HG03521 (cell line): Measurements from ENCODE around the gene KLK4.
"Not testable (repeated sequence)": the region's sequence is repeated elsewhere in the genome, so short reads cannot be mapped to it uniquely, and the experiment has no call there.

Source experiments
- ATAC-seq: cut with Tn5 transposase; IDR thresholded peaks from one replicate; pipeline ENCODE4 v1.9.1; 2021; ENCODE audit warnings: mild to moderate bottlenecking, moderate library complexity; ENCODE audit not compliant: unreplicated experiment

KLK4 gene

GRCh38 chr19:50916069-50916468, 4.9 kb upstream of the KLK4 start:
- no peak for ATAC-seq

GRCh38 chr19:50912727-50913716, 1.8 kb upstream of the KLK4 start:
- ATAC-seq = no peak

- ATAC-seq = no peak
Measured at GRCh38 chr19:50912102-50912599, 956 bp upstream of the KLK4 start.

- no peak for ATAC-seq
Measured at GRCh38 chr19:50910722-50911121, 473 bp downstream of the KLK4 start.

GRCh38 chr19:50909240-50910070, 1.7 kb downstream of the KLK4 start:
- ATAC-seq = no peak

- ATAC-seq = no peak
Measured at GRCh38 chr19:50908336-50908735, 2.9 kb downstream of the KLK4 start.

GRCh38 chr19:50906217-50906616, 5.0 kb downstream of the KLK4 start:
- no peak for ATAC-seq

- ATAC-seq = no peak
Measured at GRCh38 chr19:50902640-50903039, 8.6 kb downstream of the KLK4 start.

- ATAC-seq = no peak
Measured at GRCh38 chr19:50899569-50899968, 11.6 kb downstream of the KLK4 start.

GRCh38 chr19:50898018-50898417, 13.2 kb downstream of the KLK4 start:
- no peak for ATAC-seq

GRCh38 chr19:50897612-50898011, 13.6 kb downstream of the KLK4 start:
- ATAC-seq = no peak

GRCh38 chr19:50897191-50897607, 14.0 kb downstream of the KLK4 start:
- ATAC-seq = peak; percentile 29

- ATAC-seq = peak; percentile 75
Measured at GRCh38 chr19:50896591-50897190, 14.5 kb downstream of the KLK4 start.

GRCh38 chr19:50896089-50896590, 15.1 kb downstream of the KLK4 start:
- not testable (repeated sequence) for ATAC-seq

- no peak for ATAC-seq
Measured at GRCh38 chr19:50894478-50895356, 16.5 kb downstream of the KLK4 start.

GRCh38 chr19:50893047-50893736, 18.0 kb downstream of the KLK4 start:
- no peak for ATAC-seq

GRCh38 chr19:50891253-50891625, 20.0 kb downstream of the KLK4 start:
- ATAC-seq = no peak

- ATAC-seq = no peak
Measured at GRCh38 chr19:50890422-50891252, 20.6 kb downstream of the KLK4 start.
